H9 (cell line): ENCODE measurements around the gene RIMKLA. TPM values are rescaled to one million over a fixed set of nuclear protein-coding genes. Genes with fewer than 3 reads are reported as not detected.

Source experiments
- DNase-seq: peaks from one replicate; pipeline ENCODE4 v3.0.0-alpha.2; 2017
- H2AFZ ChIP-seq: one replicate; pipeline ENCODE4 v1.6.1; 2013; ENCODE audit warnings: mild to moderate bottlenecking, low read length, control low read depth, moderate library complexity
- H2AK5ac ChIP-seq: 2 replicates; pipeline ENCODE4 v1.6.1; 2013; ENCODE audit warnings: low read length, control low read depth, mixed read lengths; ENCODE audit not compliant: insufficient read length
- H2BK120ac ChIP-seq: one replicate; pipeline ENCODE4 v1.6.1; 2013; ENCODE audit warnings: low read depth, mild to moderate bottlenecking, low read length, control low read depth, inconsistent platforms; ENCODE audit not compliant: poor library complexity, severe bottlenecking
- H2BK12ac ChIP-seq: 2 replicates; pipeline ENCODE4 v1.6.1; 2013; ENCODE audit warnings: low read length, control low read depth, mixed read lengths, low read depth; ENCODE audit not compliant: insufficient read length
- H2BK15ac ChIP-seq: 2 replicates; pipeline ENCODE4 v1.6.1; 2013; ENCODE audit warnings: low read depth, low read length, control low read depth
- H2BK20ac ChIP-seq: one replicate; pipeline ENCODE4 v1.6.1; 2013; ENCODE audit warnings: low read depth, mild to moderate bottlenecking, low read length, control low read depth, inconsistent platforms; ENCODE audit not compliant: poor library complexity, severe bottlenecking
- H2BK5ac ChIP-seq: 2 replicates; pipeline ENCODE4 v1.6.1; 2013; ENCODE audit warnings: low read length, control low read depth, mixed read lengths; ENCODE audit not compliant: insufficient read length
- H3K14ac ChIP-seq: 2 replicates; pipeline ENCODE4 v1.6.1; 2013; ENCODE audit warnings: low read length, control low read depth; ENCODE audit not compliant: insufficient read depth
- H3K18ac ChIP-seq: 2 replicates; pipeline ENCODE4 v1.6.1; 2013; ENCODE audit warnings: low read depth, mild to moderate bottlenecking, mixed read lengths, low read length, control low read depth; ENCODE audit not compliant: insufficient read length
- H3K23ac ChIP-seq: 2 replicates; pipeline ENCODE4 v1.6.1; 2013; ENCODE audit warnings: low read length, control low read depth, mixed read lengths, low read depth; ENCODE audit not compliant: insufficient read length
- H3K23me2 ChIP-seq: 2 replicates; pipeline ENCODE4 v1.6.1; 2013; ENCODE audit warnings: low read depth, mild to moderate bottlenecking, mixed read lengths, low read length, control low read depth; ENCODE audit not compliant: insufficient read length, poor library complexity, severe bottlenecking
- H3K27ac ChIP-seq: 2 replicates; pipeline ENCODE4 v1.5.1; 2013; ENCODE audit warnings: low read length, control low read depth, mixed read lengths, low read depth; ENCODE audit not compliant: insufficient read length
- H3K27me3 ChIP-seq: 2 replicates; pipeline ENCODE4 v1.6.1; 2013; ENCODE audit warnings: low read length, control low read depth, inconsistent platforms; ENCODE audit not compliant: insufficient read depth
- H3K4ac ChIP-seq: 2 replicates; pipeline ENCODE4 v1.6.1; 2013; ENCODE audit warnings: low read depth, mild to moderate bottlenecking, control low read depth, inconsistent platforms, low read length, moderate library complexity
- H3K4me1 ChIP-seq: 2 replicates; pipeline ENCODE4 v1.6.1; 2013; ENCODE audit warnings: low read length, control low read depth, inconsistent platforms; ENCODE audit not compliant: insufficient read depth
- H3K4me2 ChIP-seq: 2 replicates; pipeline ENCODE4 v1.6.1; 2013; ENCODE audit warnings: low read length, control low read depth, mixed read lengths; ENCODE audit not compliant: insufficient read length, insufficient read depth
- H3K56ac ChIP-seq: 2 replicates; pipeline ENCODE4 v1.6.1; 2013; ENCODE audit warnings: low read depth, mild to moderate bottlenecking, mixed read lengths, low read length, control low read depth; ENCODE audit not compliant: insufficient read length
- H3K79me1 ChIP-seq: 2 replicates; pipeline ENCODE4 v1.6.1; 2013; ENCODE audit warnings: low read depth, mild to moderate bottlenecking, moderate library complexity, low read length, control low read depth, inconsistent platforms; ENCODE audit not compliant: insufficient read depth, poor library complexity, severe bottlenecking
- H3K79me2 ChIP-seq: 2 replicates; pipeline ENCODE4 v1.6.1; 2013; ENCODE audit warnings: low read length, control low read depth, inconsistent platforms; ENCODE audit not compliant: insufficient read depth
- H3K9ac ChIP-seq: 2 replicates; pipeline ENCODE4 v1.6.1; 2013; ENCODE audit warnings: low read length, control low read depth, mixed read lengths; ENCODE audit not compliant: insufficient read length; ENCODE audit errors: extremely low read depth
- H3K9me3 ChIP-seq: one replicate; pipeline ENCODE4 v1.6.1; 2013; ENCODE audit warnings: low read depth, low read length, inconsistent platforms; ENCODE audit not compliant: control insufficient read depth
- H3T11ph ChIP-seq: one replicate; pipeline ENCODE4 v1.6.1; 2013; ENCODE audit warnings: mild to moderate bottlenecking, low read length, control low read depth, inconsistent platforms
- H4K20me1 ChIP-seq: one replicate; pipeline ENCODE4 v1.6.1; 2013; ENCODE audit not compliant: control insufficient read depth, insufficient read length, insufficient read depth
- H4K5ac ChIP-seq: 2 replicates; pipeline ENCODE4 v1.6.1; 2013; ENCODE audit warnings: low read depth, mild to moderate bottlenecking, mixed read lengths, low read length, control low read depth; ENCODE audit not compliant: insufficient read length
- H4K8ac ChIP-seq: replicated peaks from 2 replicates; pipeline ENCODE4 v1.6.1; 2013; ENCODE audit warnings: low read length, control low read depth, mixed read lengths, low read depth; ENCODE audit not compliant: insufficient read length
- H4K91ac ChIP-seq: 2 replicates; pipeline ENCODE4 v1.6.1; 2013; ENCODE audit warnings: low read depth, mild to moderate bottlenecking, moderate library complexity, mixed read lengths, low read length, control low read depth; ENCODE audit not compliant: insufficient read length
- H3K27ac Mint-ChIP-seq, 3 experiments: 2 replicates in 2 of 3; 3 replicates in 1 of 3; pipeline ENCODE4 v1.8.0; 2020 to 2021; ENCODE audit warnings: mixed read lengths in 3 of 3, mild to moderate bottlenecking in 1 of 3, moderate library complexity in 1 of 3
- H3K27me3 Mint-ChIP-seq: 2 replicates; pipeline ENCODE4 v1.8.0; 2021; ENCODE audit warnings: low read depth, mild to moderate bottlenecking, moderate library complexity, mixed read lengths
- H3K36me3 Mint-ChIP-seq, 3 experiments: 2 replicates in 2 of 3; 3 replicates in 1 of 3; pipeline ENCODE4 v1.8.0; 2020 to 2021; ENCODE audit warnings: low read depth in 3 of 3, mixed read lengths in 3 of 3; ENCODE audit not compliant: insufficient read depth in 1 of 3
- H3K4me1 Mint-ChIP-seq, 2 experiments: 2 replicates each; pipeline ENCODE4 v1.8.0; 2020; ENCODE audit warnings: mixed read lengths in 2 of 2
- H3K4me3 Mint-ChIP-seq, 2 experiments: 2 replicates in 1 of 2; 3 replicates in 1 of 2; pipeline ENCODE4 v1.8.0; 2020 to 2021; ENCODE audit warnings: mild to moderate bottlenecking in 2 of 2, mixed read lengths in 2 of 2, moderate library complexity in 1 of 2
- H3K9me3 Mint-ChIP-seq, 2 experiments: 2 replicates in 1 of 2; 3 replicates in 1 of 2; pipeline ENCODE4 v1.8.0; 2020; ENCODE audit warnings: mild to moderate bottlenecking in 2 of 2, mixed read lengths in 2 of 2, moderate library complexity in 1 of 2
- WGBS: extraction: QIAGEN DNeasy Blood & Tissue Kit; methylation state at CpG from one replicate; pipeline ENCODE4 v1.1.7; 2013; ENCODE audit warnings: missing lambda C conversion rate, low lambda C conversion rate, mixed read lengths; ENCODE audit not compliant: insufficient read length; ENCODE audit errors: extremely low coverage; 5-methylcytosine and 5-hydroxymethylcytosine counted together
- total RNA-seq: library from RNA; stranded (reverse); gene quantifications from 2 replicates; pipeline ENCODE4 v1.2.1, GENCODE V29; 2021
- TF ChIP-seq, protein P1 (sequence below): fragments of 200-600 bp; sonication (generic); conservative IDR thresholded peaks from 3 replicates; pipeline ENCODE4 v1.8.0; 2021; ENCODE audit warnings: antibody characterized with exemption, mild to moderate bottlenecking

RIMKLA gene
- total RNA-seq, 1 experiment from 2014 or later = 4.7 TPM

DNA sequence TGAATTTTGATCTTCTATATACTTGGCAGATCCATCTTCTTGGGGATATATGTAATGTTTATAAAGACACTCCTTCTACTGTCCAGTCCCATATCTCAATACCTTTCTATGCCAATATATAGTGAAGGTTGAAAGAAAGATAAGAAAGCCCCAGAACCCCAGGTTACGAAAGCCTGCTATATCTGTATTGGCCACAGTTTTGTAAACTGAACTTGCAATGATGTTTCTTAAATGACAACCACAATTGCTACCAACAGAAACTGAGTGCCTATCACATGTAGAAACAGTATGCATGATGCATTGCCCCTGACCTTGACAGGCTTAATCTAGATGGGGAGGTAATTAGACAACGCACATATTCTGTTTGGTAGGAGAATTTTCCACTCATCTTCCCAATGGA is 7.8 kb upstream of the RIMKLA start:
- Histone ChIP-seq H4K8ac (no peak overlapping the region), H3K79me2 (no peaks in the 10 kb centered on the region), H3K9ac (no peak overlapping the region), H2AK5ac (no peak overlapping the region), H3K9me3 (no peaks in the 10 kb centered on the region), H3T11ph (no peak overlapping the region), H4K91ac (no peak overlapping the region), H3K4me2 (no peak overlapping the region), H2BK20ac (no peak overlapping the region), H3K14ac (no peak overlapping the region), H4K20me1 (no peaks in the 10 kb centered on the region), H3K27me3 (no peaks in the 10 kb centered on the region), H3K23me2 (no peaks in the 10 kb centered on the region), H2BK5ac (no peak overlapping the region), H3K4ac (no peak overlapping the region), H3K4me1 (no peaks in the 10 kb centered on the region), H4K5ac (no peak overlapping the region), H2AFZ (no peak overlapping the region), H2BK12ac (no peak overlapping the region), H3K23ac (no peak overlapping the region), H2BK15ac (no peak overlapping the region), H3K27ac (no peak overlapping the region), H3K18ac (no peak overlapping the region), H3K79me1 (no peaks in the 10 kb centered on the region), H3K56ac (no peak overlapping the region), H2BK120ac (no peak overlapping the region)
- DNase-seq = no peak
- no peak overlapping the region for H3K27ac Mint-ChIP-seq
- no peaks in the 10 kb centered on the region for H3K9me3 Mint-ChIP-seq
- no peak overlapping the region for H3K4me3 Mint-ChIP-seq
- peaks cover 8% of the 10 kb centered on the region in 2 experiments; a peak in 1 of 4 replicates for H3K4me1 Mint-ChIP-seq
- WGBS = no CpG with 5 or more reads among the region's 2 CpGs
- H3K27me3 Mint-ChIP-seq = peaks cover 25% of the 10 kb centered on the region
- no peaks in the 10 kb centered on the region for H3K36me3 Mint-ChIP-seq
- TF ChIP-seq, protein P1, sequence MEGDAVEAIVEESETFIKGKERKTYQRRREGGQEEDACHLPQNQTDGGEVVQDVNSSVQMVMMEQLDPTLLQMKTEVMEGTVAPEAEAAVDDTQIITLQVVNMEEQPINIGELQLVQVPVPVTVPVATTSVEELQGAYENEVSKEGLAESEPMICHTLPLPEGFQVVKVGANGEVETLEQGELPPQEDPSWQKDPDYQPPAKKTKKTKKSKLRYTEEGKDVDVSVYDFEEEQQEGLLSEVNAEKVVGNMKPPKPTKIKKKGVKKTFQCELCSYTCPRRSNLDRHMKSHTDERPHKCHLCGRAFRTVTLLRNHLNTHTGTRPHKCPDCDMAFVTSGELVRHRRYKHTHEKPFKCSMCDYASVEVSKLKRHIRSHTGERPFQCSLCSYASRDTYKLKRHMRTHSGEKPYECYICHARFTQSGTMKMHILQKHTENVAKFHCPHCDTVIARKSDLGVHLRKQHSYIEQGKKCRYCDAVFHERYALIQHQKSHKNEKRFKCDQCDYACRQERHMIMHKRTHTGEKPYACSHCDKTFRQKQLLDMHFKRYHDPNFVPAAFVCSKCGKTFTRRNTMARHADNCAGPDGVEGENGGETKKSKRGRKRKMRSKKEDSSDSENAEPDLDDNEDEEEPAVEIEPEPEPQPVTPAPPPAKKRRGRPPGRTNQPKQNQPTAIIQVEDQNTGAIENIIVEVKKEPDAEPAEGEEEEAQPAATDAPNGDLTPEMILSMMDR = no peak
